Colonic mucosa (tissue), 4 donors: ENCODE measurements around the gene UPK1A. TPM values are rescaled to one million over a fixed set of nuclear protein-coding genes. Genes with fewer than 3 reads are reported as not detected.

Source experiments
- DNase-seq: peaks from one replicate; pipeline ENCODE4 v3.0.0-alpha.2; 2020
- H3K27ac ChIP-seq: fragments of 200-600 bp; one replicate; pipeline ENCODE4 v1.8.0; 2021
- H3K27me3 ChIP-seq: fragments of 200-600 bp; one replicate; pipeline ENCODE4 v1.8.0; 2021
- H3K36me3 ChIP-seq: fragments of 200-600 bp; one replicate; pipeline ENCODE4 v1.8.0; 2021
- H3K4me1 ChIP-seq: fragments of 200-600 bp; one replicate; pipeline ENCODE4 v1.8.0; 2021; ENCODE audit warnings: mild to moderate bottlenecking
- H3K4me3 ChIP-seq: fragments of 200-600 bp; one replicate; pipeline ENCODE4 v1.8.0; 2021
- H3K9ac ChIP-seq, 2 donors: one replicate each; pipeline ENCODE4 v1.7.0; 2013; ENCODE audit warnings: control low read depth in 2 of 2, low read depth in 2 of 2, low read length in 2 of 2
- H3K9me3 ChIP-seq: fragments of 200-600 bp; one replicate; pipeline ENCODE4 v1.8.0; 2021
- CTCF ChIP-seq: fragments of 200-600 bp; IDR thresholded peaks from one replicate; pipeline ENCODE4 v1.8.0; 2022; ENCODE audit warnings: antibody characterized with exemption, mild to moderate bottlenecking
- intact Hi-C: fragments of 100-400 bp; cut with DNase I; formaldehyde crosslinking; loops from one replicate; pipeline ENCODE4 v1.14.1; 2022
- total RNA-seq, 2 donors: library from RNA; stranded (reverse); fragmentation: NEBNext Ultra II Directional in 1 of 2; extraction: Animal tissue kit (Norgen Biotek cat#: 25700) in 1 of 2; gene quantifications; one replicate each; pipeline ENCODE4 v1.2.1, GENCODE V29; 2021
- donor health status: healthy.
- donor health status: DM: no; HTN: no; CAD: no.
- donor health status: DM: no; HTN: no; CAD: no.

The UPK1A gene
- not detected for total RNA-seq

- no peak for DNase-seq
- no peaks in the 10 kb centered on the region for H3K36me3 ChIP-seq
- no peak within 1 kb of the TSS for H3K9ac ChIP-seq
- H3K27me3 ChIP-seq, result no peaks in the 10 kb centered on the region
- H3K4me1 ChIP-seq, result no peaks in the 10 kb centered on the region
- H3K9me3 ChIP-seq, result no peaks in the 10 kb centered on the region
- TF ChIP-seq CTCF, result no peak
- no peak within 1 kb of the TSS for H3K27ac ChIP-seq
- intact Hi-C loops, result no loop called here
- H3K4me3 ChIP-seq, result no peak within 1 kb of the TSS
Observed at GRCh38 chr19:35666251-35666913, at the start of gene UPK1A. UPK1A (plus strand) TSS chr19:35666517; CDS start chr19:35666813, 296 bp downstream.

DNA sequence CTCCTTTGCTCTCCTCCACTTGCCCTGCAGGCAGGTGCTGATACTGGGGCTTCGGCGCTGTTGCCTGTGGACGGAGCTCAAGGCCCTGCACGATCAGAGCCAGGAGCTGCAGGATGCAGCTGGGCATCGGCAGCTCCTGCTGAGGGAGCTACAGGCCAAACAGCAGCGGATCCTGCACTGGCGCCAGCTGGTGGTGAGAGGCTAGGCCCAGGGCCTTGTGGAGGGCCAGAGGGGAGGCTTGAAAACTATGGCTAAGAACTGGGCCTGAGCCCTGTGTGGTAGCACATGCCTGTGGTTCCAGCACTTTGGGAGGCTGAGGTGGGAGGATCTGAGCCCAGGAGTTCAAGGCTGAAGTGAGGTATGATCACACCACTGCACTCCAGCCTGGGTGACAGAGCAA lies 47.5 kb upstream of the UPK1A start:
- no peak overlapping the region for H3K27ac ChIP-seq
- no peak overlapping the region for H3K4me3 ChIP-seq
- H3K27me3 ChIP-seq, result no peaks in the 10 kb centered on the region
- no peak overlapping the region for H3K9ac ChIP-seq
- no peaks in the 10 kb centered on the region for H3K4me1 ChIP-seq
- intact Hi-C loops, result no loop called here
- DNase-seq, result no peak
- no peak for TF ChIP-seq CTCF
- H3K9me3 ChIP-seq, result no peaks in the 10 kb centered on the region
- no peaks in the 10 kb centered on the region for H3K36me3 ChIP-seq

DNA sequence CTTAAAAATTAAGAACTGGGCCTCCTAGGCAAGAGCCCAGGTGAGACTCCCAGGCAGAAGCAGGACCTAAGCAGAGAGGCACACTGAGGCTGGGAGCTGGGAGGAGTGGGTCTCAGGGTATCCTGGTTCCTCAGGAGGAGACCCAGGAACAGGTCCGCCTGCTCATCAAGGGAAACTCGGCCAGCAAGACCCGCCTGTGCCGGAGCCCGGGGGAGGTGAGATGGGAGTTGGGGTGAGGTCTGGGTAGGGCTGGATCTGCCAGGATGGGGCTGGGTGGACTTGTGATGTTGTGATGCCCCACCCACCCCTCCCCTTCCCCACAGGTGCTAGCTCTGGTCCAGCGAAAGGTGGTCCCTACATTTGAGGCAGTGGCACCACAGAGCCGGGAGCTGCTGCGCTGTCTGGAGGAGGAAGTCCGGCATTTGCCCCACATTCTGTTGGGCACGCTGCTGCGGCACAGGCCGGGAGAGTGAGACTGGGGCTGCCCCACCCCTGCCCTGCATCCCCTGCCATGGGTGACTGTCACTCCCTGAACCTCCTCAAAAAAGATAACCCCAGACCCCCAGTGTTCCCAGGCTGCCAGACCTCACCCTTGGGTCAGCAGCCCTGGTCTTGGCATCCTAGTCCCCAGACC lies 46.9 kb upstream of the UPK1A start:
- intact Hi-C loops, result no loop called here
- no peak overlapping the region for H3K27ac ChIP-seq
- H3K9ac ChIP-seq, result no peak overlapping the region
- TF ChIP-seq CTCF, result no peak
- H3K4me1 ChIP-seq, result no peaks in the 10 kb centered on the region
- H3K9me3 ChIP-seq, result no peaks in the 10 kb centered on the region
- no peaks in the 10 kb centered on the region for H3K27me3 ChIP-seq
- H3K36me3 ChIP-seq, result no peaks in the 10 kb centered on the region
- no peak overlapping the region for H3K4me3 ChIP-seq
- no peak for DNase-seq

DNA sequence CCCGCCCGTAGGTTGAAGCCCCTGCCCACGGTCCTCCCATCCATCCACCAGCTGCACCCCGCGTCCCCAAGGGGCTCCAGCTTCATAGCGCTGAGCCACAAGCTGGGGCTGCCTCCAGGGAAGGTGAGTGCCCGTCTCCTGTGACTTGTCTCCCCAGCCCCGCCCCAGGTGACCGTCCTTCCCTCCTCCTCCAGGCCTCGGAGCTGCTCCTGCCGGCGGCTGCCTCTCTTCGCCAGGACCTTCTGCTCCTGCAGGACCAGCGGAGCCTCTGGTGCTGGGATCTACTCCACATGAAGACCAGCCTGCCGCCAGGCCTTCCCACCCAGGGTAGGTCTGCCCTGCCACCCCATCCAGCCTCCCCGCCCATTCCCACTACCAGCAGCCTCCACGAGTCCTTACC lies 46.3 kb upstream of the UPK1A start:
- TF ChIP-seq CTCF, result no peak
- H3K27ac ChIP-seq, result no peak overlapping the region
- no peaks in the 10 kb centered on the region for H3K9me3 ChIP-seq
- H3K9ac ChIP-seq, result no peak overlapping the region
- intact Hi-C loops, result no loop called here
- no peaks in the 10 kb centered on the region for H3K4me1 ChIP-seq
- H3K27me3 ChIP-seq, result no peaks in the 10 kb centered on the region
- no peaks in the 10 kb centered on the region for H3K36me3 ChIP-seq
- no peak for DNase-seq
- H3K4me3 ChIP-seq, result no peak overlapping the region

DNA sequence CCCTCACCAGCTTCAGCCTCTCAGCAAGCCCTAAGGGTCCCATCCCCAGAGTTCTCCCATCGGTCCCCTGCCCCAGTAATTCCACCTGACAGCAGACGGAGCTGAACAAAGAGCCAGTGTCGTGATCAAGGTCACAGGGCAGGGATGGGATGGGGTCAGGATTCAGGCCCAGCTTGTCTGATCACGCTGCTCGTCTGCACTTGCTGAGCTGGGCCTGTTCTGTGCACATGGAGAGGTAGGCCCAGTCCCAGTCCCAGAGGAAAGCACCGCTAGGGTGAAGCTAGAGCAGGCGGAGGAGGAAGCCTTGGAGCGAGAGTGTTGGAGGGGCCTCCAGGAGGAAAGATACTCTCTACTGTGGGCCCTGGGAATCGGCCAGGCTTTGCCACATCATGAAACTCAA lies 44.6 kb upstream of the UPK1A start:
- intact Hi-C loops, result no loop called here
- no peak for TF ChIP-seq CTCF

More for the DNA sequence above, 44.6 kb upstream of the UPK1A start:
- H3K4me3 ChIP-seq, result no peak overlapping the region
- H3K36me3 ChIP-seq, result no peaks in the 10 kb centered on the region
- no peaks in the 10 kb centered on the region for H3K27me3 ChIP-seq
- DNase-seq, result no peak
- no peak overlapping the region for H3K27ac ChIP-seq
- H3K9me3 ChIP-seq, result no peaks in the 10 kb centered on the region
- H3K9ac ChIP-seq, result no peak overlapping the region
- H3K4me1 ChIP-seq, result no peaks in the 10 kb centered on the region
